ENCODE measurements around the gene BCKDHA. TPM values are rescaled to one million over a fixed set of nuclear protein-coding genes. Genes with fewer than 3 reads are reported as not detected.

Gene BCKDHA
- total RNA-seq, 1 donor from 2014 or later, result 9.2 TPM

DNA sequence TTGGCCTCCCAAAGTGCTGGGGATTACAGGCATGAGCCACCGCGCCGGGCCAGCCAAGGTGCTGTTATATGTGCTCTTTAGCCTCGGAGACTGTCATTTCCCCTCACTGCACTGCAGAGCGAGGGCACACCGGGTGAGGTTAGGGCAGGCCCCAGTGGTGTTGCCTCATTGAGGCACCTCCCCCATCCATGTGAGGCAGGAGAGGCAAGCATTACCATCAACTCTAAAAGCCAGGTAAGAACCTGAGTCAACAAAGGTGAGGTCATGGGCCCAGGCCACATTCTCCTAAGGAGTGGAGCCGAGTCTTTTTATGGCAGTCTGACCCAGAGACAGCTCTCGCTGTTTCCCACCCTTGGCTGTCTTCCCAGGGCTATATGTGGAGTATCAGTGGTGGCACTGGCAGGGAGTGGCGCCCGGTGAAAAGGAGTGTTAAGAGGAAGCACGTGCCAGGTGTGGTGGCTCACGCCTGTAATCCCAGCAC lies 18.6 kb downstream of the BCKDHA start:
- no peaks in the 10 kb centered on the region for H3K9me3 Mint-ChIP-seq (ENCODE audit: unreplicated experiment)
- H3K79me2 ChIP-seq (ENCODE audit: insufficient read depth, low read length), result no peaks in the 10 kb centered on the region
- no peak overlapping the region for H3K27ac ChIP-seq (ENCODE audit: low read depth, low read length)
- H3K4me3 Mint-ChIP-seq (ENCODE audit: unreplicated experiment), result no peak overlapping the region
- H3K4me2 ChIP-seq (ENCODE audit: low read length), result no peak overlapping the region
- H4K20me1 ChIP-seq (ENCODE audit: insufficient read depth, low read length), result no peaks in the 10 kb centered on the region
- no peak overlapping the region for H3K9ac ChIP-seq (ENCODE audit: low read length)
- peaks cover 10% of the 10 kb centered on the region for H3K36me3 ChIP-seq (ENCODE audit: insufficient read depth, low read length)
- no peak overlapping the region for H3K4me3 ChIP-seq (ENCODE audit: insufficient read depth, low read depth, low read length)
- no peaks in the 10 kb centered on the region for H3K27me3 Mint-ChIP-seq (ENCODE audit: low read depth, unreplicated experiment)
- no peaks in the 10 kb centered on the region for H3K27me3 ChIP-seq (ENCODE audit: insufficient read depth, low read length)
- H2AFZ ChIP-seq (ENCODE audit: low read depth, low read length), result no peak overlapping the region
- FAIRE-seq, result no peak
- peaks cover 25% of the 10 kb centered on the region for H3K36me3 Mint-ChIP-seq (ENCODE audit: low read depth, unreplicated experiment)
- TF ChIP-seq EZH2 (IDR thresholded peaks at IDR 0.05; ENCODE audit: insufficient read depth, low read length) (no peak), CTCF (IDR thresholded peaks at IDR 0.05; ENCODE audit: insufficient read depth, low read depth, low read length) (no peak)
- peaks cover 2% of the 10 kb centered on the region for H3K4me1 Mint-ChIP-seq (ENCODE audit: low read depth, unreplicated experiment)
- H3K9me3 ChIP-seq (ENCODE audit: insufficient read depth, low read depth, low read length), result no peaks in the 10 kb centered on the region
- no peak overlapping the region for H3K27ac Mint-ChIP-seq (ENCODE audit: unreplicated experiment)
- no peak for DNase-seq (ENCODE audit: low read depth)
- H3K4me1 ChIP-seq (ENCODE audit: insufficient read depth, low read length), result no peaks in the 10 kb centered on the region

- Mint-ChIP-seq H3K36me3 (ENCODE audit: low read depth, unreplicated experiment) (peaks cover 21% of the 10 kb centered on the region), H3K4me3 (ENCODE audit: unreplicated experiment) (no peak overlapping the region), H3K9me3 (ENCODE audit: unreplicated experiment) (no peaks in the 10 kb centered on the region), H3K27me3 (ENCODE audit: low read depth, unreplicated experiment) (no peaks in the 10 kb centered on the region), H3K27ac (ENCODE audit: unreplicated experiment) (no peak overlapping the region), H3K4me1 (ENCODE audit: low read depth, unreplicated experiment) (no peaks in the 10 kb centered on the region)
- Histone ChIP-seq H3K27ac (ENCODE audit: low read depth, low read length) (no peak overlapping the region), H3K79me2 (ENCODE audit: insufficient read depth, low read length) (no peaks in the 10 kb centered on the region), H3K4me2 (ENCODE audit: low read length) (no peak overlapping the region), H4K20me1 (ENCODE audit: insufficient read depth, low read length) (no peaks in the 10 kb centered on the region), H3K9ac (ENCODE audit: low read length) (no peak overlapping the region), H3K9me3 (ENCODE audit: insufficient read depth, low read depth, low read length) (no peaks in the 10 kb centered on the region), H3K36me3 (ENCODE audit: insufficient read depth, low read length) (peaks cover 4% of the 10 kb centered on the region), H3K27me3 (ENCODE audit: insufficient read depth, low read length) (no peaks in the 10 kb centered on the region), H2AFZ (ENCODE audit: low read depth, low read length) (no peak overlapping the region), H3K4me1 (ENCODE audit: insufficient read depth, low read length) (no peaks in the 10 kb centered on the region), H3K4me3 (ENCODE audit: insufficient read depth, low read depth, low read length) (no peak overlapping the region)
- FAIRE-seq (no peak), DNase-seq (ENCODE audit: low read depth) (no peak)
- TF ChIP-seq EZH2 (IDR thresholded peaks at IDR 0.05; ENCODE audit: insufficient read depth, low read length), result no peak
- no peak for TF ChIP-seq CTCF (IDR thresholded peaks at IDR 0.05; ENCODE audit: insufficient read depth, low read depth, low read length)
Observed at GRCh38 chr19:41420101-41420880, 22.7 kb downstream of the BCKDHA start.

DNA sequence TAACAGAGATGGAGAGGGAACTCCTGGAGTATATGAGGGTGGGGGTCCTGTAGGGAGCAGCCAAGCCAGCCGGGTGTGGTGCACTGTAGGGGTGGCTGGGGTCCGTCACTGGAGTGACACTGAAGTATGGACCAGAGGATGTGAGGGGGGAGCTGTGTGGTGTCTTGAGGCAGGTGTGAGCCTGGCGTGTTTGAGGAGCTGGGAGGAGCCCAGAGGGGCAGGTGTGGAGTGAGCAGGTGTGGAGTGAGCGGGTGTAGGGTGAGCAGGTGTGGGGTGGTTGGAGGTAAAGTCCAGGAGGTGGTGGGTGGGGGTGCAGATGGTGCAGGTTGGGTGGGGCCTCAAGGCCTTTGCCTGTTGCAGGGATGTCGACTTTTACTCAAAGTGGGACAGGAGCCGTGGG lies 23.7 kb downstream of the BCKDHA start:
- no peak for DNase-seq (ENCODE audit: low read depth)
- Histone ChIP-seq H3K4me3 (ENCODE audit: insufficient read depth, low read depth, low read length) (no peak overlapping the region), H3K4me1 (ENCODE audit: insufficient read depth, low read length) (no peaks in the 10 kb centered on the region), H3K36me3 (ENCODE audit: insufficient read depth, low read length) (peaks cover 4% of the 10 kb centered on the region), H4K20me1 (ENCODE audit: insufficient read depth, low read length) (no peaks in the 10 kb centered on the region), H3K9me3 (ENCODE audit: insufficient read depth, low read depth, low read length) (no peaks in the 10 kb centered on the region), H3K27me3 (ENCODE audit: insufficient read depth, low read length) (no peaks in the 10 kb centered on the region), H3K27ac (ENCODE audit: low read depth, low read length) (no peak overlapping the region), H3K79me2 (ENCODE audit: insufficient read depth, low read length) (no peaks in the 10 kb centered on the region), H3K9ac (ENCODE audit: low read length) (no peak overlapping the region), H2AFZ (ENCODE audit: low read depth, low read length) (no peak overlapping the region), H3K4me2 (ENCODE audit: low read length) (no peak overlapping the region)
- peaks cover 23% of the 10 kb centered on the region for H3K36me3 Mint-ChIP-seq (ENCODE audit: low read depth, unreplicated experiment)
- H3K9me3 Mint-ChIP-seq (ENCODE audit: unreplicated experiment), result no peaks in the 10 kb centered on the region
- peak overlapping the region; percentile 20 for H3K4me3 Mint-ChIP-seq (ENCODE audit: unreplicated experiment)
- TF ChIP-seq EZH2 (IDR thresholded peaks at IDR 0.05; ENCODE audit: insufficient read depth, low read length), result no peak
- TF ChIP-seq CTCF (IDR thresholded peaks at IDR 0.05; ENCODE audit: insufficient read depth, low read depth, low read length), result no peak
- no peaks in the 10 kb centered on the region for H3K27me3 Mint-ChIP-seq (ENCODE audit: low read depth, unreplicated experiment)
- FAIRE-seq, result no peak
- H3K27ac Mint-ChIP-seq (ENCODE audit: unreplicated experiment), result no peak overlapping the region
- H3K4me1 Mint-ChIP-seq (ENCODE audit: low read depth, unreplicated experiment), result no peaks in the 10 kb centered on the region

All from astrocyte (in vitro differentiated cells and primary cell).